A549 (cell line): ENCODE results near the gene ALOX5. TPM values are rescaled to one million over a fixed set of nuclear protein-coding genes. Genes with fewer than 3 reads are reported as not detected.

ENCODE experiments used
- ATAC-seq, 2 experiments: fragments of 200-7000 bp in 1 of 2; fragments of >200 bp in 1 of 2; cut with Nextera tagmentation in 1 of 2; cut with Tn5 transposase in 1 of 2; 3 replicates each; pipeline versions ENCODE4 v1.8.0 to v1.9.1; 2018 to 2020; ENCODE audit warnings: mild to moderate bottlenecking in 1 of 2, moderate library complexity in 1 of 2
- CTCF ChIA-PET: fragments of 300-600 bp; sonication (Branson Sonifier 250); formaldehyde crosslinking; extraction: SDS; loops from one replicate; lab custom pipeline; 2021; ENCODE audit warnings: antibody characterized with exemption, inconsistent platforms; lab: Yijun Ruan, JAX
- POLR2A ChIA-PET: fragments of 350-600 bp; formaldehyde crosslinking; extraction: SDS; loops from one replicate; lab custom pipeline; 2021; ENCODE audit warnings: antibody characterized with exemption, inconsistent platforms; lab: Yijun Ruan, JAX
- DNase-seq, 2 experiments: peaks; one replicate each; pipeline versions ENCODE4 v3.0.0 to v3.0.0-alpha.2; 2011 to 2016; ENCODE audit warnings: low read depth in 1 of 2, low spot score in 1 of 2
- FAIRE-seq: peaks from 2 replicates; lab custom pipeline; 2011; peaks lifted over from hg19 to GRCh38; lab: Jason Lieb, UNC
- H3K27ac ChIP-seq, 2 experiments: fragments of >200 bp; sonication (Bioruptor Twin); formaldehyde crosslinking; 3 replicates each; pipeline ENCODE4 v1.5.1; 2016 to 2017
- H3K4me1 ChIP-seq: fragments of >200 bp; sonication (Bioruptor Twin); formaldehyde crosslinking; 3 replicates; pipeline ENCODE4 v1.6.1; 2016
- H3K4me2 ChIP-seq: fragments of >200 bp; sonication (Bioruptor Twin); formaldehyde crosslinking; 3 replicates; pipeline ENCODE4 v1.6.1; 2016
- H3K4me3 ChIP-seq: fragments of >200 bp; sonication (Bioruptor Twin); formaldehyde crosslinking; 3 replicates; pipeline ENCODE4 v1.5.1; 2016
- H3K9me3 ChIP-seq: fragments of >200 bp; sonication (Bioruptor Twin); formaldehyde crosslinking; 3 replicates; pipeline ENCODE4 v1.6.1; 2016
- CHD4 ChIP-seq: fragments of 200-600 bp; sonication (generic); IDR thresholded peaks from 2 replicates; pipeline ENCODE4 v1.6.1; 2016; ENCODE audit warnings: antibody characterized with exemption, mild to moderate bottlenecking, borderline replicate concordance
- EHF ChIP-seq: fragments of 250-450 bp; sonication (Bioruptor Pico); IDR thresholded peaks from 2 replicates; pipeline ENCODE4 v1.5.0; 2020; ENCODE audit warnings: mild to moderate bottlenecking
- EHMT2 ChIP-seq: fragments of 200-600 bp; sonication (generic); IDR thresholded peaks from 2 replicates; pipeline ENCODE4 v1.6.1; 2016; ENCODE audit warnings: antibody characterized with exemption, low read depth, mild to moderate bottlenecking, moderate library complexity
- EP300 ChIP-seq, 2 experiments: fragments of >200 bp; sonication (Bioruptor Twin); formaldehyde crosslinking; IDR thresholded peaks; 2 replicates in 1 of 2; 3 replicates in 1 of 2; pipeline ENCODE4 v1.6.1; 2016 to 2017
- FOSB ChIP-seq: fragments of 250-450 bp; sonication (Bioruptor Pico); IDR thresholded peaks from 2 replicates; pipeline ENCODE4 v1.5.0; 2020; ENCODE audit warnings: mild to moderate bottlenecking, moderate library complexity
- GATA3 ChIP-seq: IDR thresholded peaks from 2 replicates; pipeline ENCODE4 v1.6.1; 2012; ENCODE audit warnings: borderline replicate concordance
- HDAC2 ChIP-seq: fragments of 200-600 bp; sonication (generic); IDR thresholded peaks from 2 replicates; pipeline ENCODE4 v1.6.1; 2016
- HOXA7 ChIP-seq: fragments of 250-450 bp; sonication (Bioruptor Pico); IDR thresholded peaks from 2 replicates; pipeline ENCODE4 v1.5.0; 2020; ENCODE audit warnings: mild to moderate bottlenecking, moderate library complexity
- HOXB13 ChIP-seq: fragments of 250-450 bp; sonication (Bioruptor Pico); IDR thresholded peaks from 2 replicates; pipeline ENCODE4 v1.5.0; 2020; ENCODE audit warnings: low read depth, mild to moderate bottlenecking, moderate library complexity
- HOXB5 ChIP-seq: fragments of 250-450 bp; sonication (Bioruptor Pico); IDR thresholded peaks from 2 replicates; pipeline ENCODE4 v1.5.0; 2020; ENCODE audit warnings: mild to moderate bottlenecking, moderate library complexity
- JUN ChIP-seq, 2 experiments: fragments of >200 bp; sonication (Bioruptor Twin); formaldehyde crosslinking; IDR thresholded peaks; 2 replicates in 1 of 2; 3 replicates in 1 of 2; pipeline ENCODE4 v1.6.1; 2016 to 2017
- JUNB ChIP-seq: fragments of >200 bp; sonication (Bioruptor Twin); formaldehyde crosslinking; IDR thresholded peaks from 2 replicates; pipeline ENCODE4 v1.6.1; 2016
- KDM1A ChIP-seq: fragments of 200-600 bp; sonication (generic); IDR thresholded peaks from 2 replicates; pipeline ENCODE4 v1.6.1; 2016; ENCODE audit warnings: low read depth, mild to moderate bottlenecking
- KDM5A ChIP-seq: fragments of 200-600 bp; sonication (generic); IDR thresholded peaks from 2 replicates; pipeline ENCODE4 v1.6.1; 2016; ENCODE audit warnings: antibody characterized with exemption, mild to moderate bottlenecking
- MAFK ChIP-seq: fragments of 450-650 bp; IDR thresholded peaks from 2 replicates; pipeline ENCODE4 v1.6.1; 2014; ENCODE audit not compliant: partially characterized antibody
- NR3C1 ChIP-seq: fragments of >200 bp; sonication (Bioruptor Twin); formaldehyde crosslinking; IDR thresholded peaks from 3 replicates; pipeline ENCODE4 v1.6.1; 2017
- PHF8 ChIP-seq: fragments of 200-600 bp; sonication (generic); IDR thresholded peaks from 2 replicates; pipeline ENCODE4 v1.6.1; 2016; ENCODE audit warnings: low read depth, mild to moderate bottlenecking, antibody characterized with exemption, moderate library complexity, borderline replicate concordance
- POLR2A ChIP-seq: IDR thresholded peaks from 2 replicates; pipeline ENCODE4 v1.6.1; 2012; ENCODE audit warnings: mild to moderate bottlenecking, low read length
- RARB ChIP-seq: fragments of 250-450 bp; sonication (Bioruptor Pico); IDR thresholded peaks from 2 replicates; pipeline ENCODE4 v1.8.0; 2021; ENCODE audit warnings: mild to moderate bottlenecking, moderate library complexity
- RNF2 ChIP-seq: fragments of 200-600 bp; sonication (generic); IDR thresholded peaks from 2 replicates; pipeline ENCODE4 v1.6.1; 2016; ENCODE audit warnings: low read depth, mild to moderate bottlenecking, antibody characterized with exemption, moderate library complexity, borderline replicate concordance
- TP53 ChIP-seq: fragments of 250-450 bp; sonication (Bioruptor Pico); IDR thresholded peaks from 2 replicates; pipeline ENCODE4 v1.5.0; 2021; ENCODE audit warnings: mild to moderate bottlenecking, moderate library complexity
- ZC3H11A ChIP-seq: fragments of 450-650 bp; IDR thresholded peaks from 2 replicates; pipeline ENCODE4 v1.6.1; 2014; ENCODE audit warnings: antibody characterized with exemption, mild to moderate bottlenecking
- ZFP36 ChIP-seq: fragments of 450-650 bp; IDR thresholded peaks from 2 replicates; pipeline ENCODE4 v1.6.1; 2014; ENCODE audit warnings: borderline replicate concordance; ENCODE audit not compliant: partially characterized antibody
- WGBS: methylation state at CpG from one replicate; pipeline ENCODE4 v1.1.6; 2017; ENCODE audit errors: missing lambda C conversion rate; 5-methylcytosine and 5-hydroxymethylcytosine counted together
- polyA plus RNA-seq, 4 experiments: library from polyadenylated mRNA; depleted of rRNA in 3 of 4; stranded (reverse); fragments of >200 nt; fragmentation: RNase III in 1 of 4; extraction: RNeasy Plus Mini Kit Qiagen cat#74134 plus additional on column Dnase treatment in 1 of 4; gene quantifications; 2 replicates in 3 of 4; 3 replicates in 1 of 4; pipeline ENCODE4 v1.2.3, GENCODE V29; 2011 to 2017
- TF ChIP-seq, protein P1 (sequence below): fragments of 450-650 bp; IDR thresholded peaks from 2 replicates; pipeline ENCODE4 v1.6.1; 2014; ENCODE audit warnings: antibody characterized with exemption
- TF ChIP-seq, protein P2 (sequence below): fragments of 200-600 bp; sonication (generic); IDR thresholded peaks from 2 replicates; pipeline ENCODE4 v1.6.1; 2016; ENCODE audit warnings: antibody characterized with exemption, mild to moderate bottlenecking, moderate library complexity

The ALOX5 gene
- polyA plus RNA-seq, 2 of the 4 experiments (the other 2 are of a cell fraction): 0.18 to 0.40 TPM

DNA sequence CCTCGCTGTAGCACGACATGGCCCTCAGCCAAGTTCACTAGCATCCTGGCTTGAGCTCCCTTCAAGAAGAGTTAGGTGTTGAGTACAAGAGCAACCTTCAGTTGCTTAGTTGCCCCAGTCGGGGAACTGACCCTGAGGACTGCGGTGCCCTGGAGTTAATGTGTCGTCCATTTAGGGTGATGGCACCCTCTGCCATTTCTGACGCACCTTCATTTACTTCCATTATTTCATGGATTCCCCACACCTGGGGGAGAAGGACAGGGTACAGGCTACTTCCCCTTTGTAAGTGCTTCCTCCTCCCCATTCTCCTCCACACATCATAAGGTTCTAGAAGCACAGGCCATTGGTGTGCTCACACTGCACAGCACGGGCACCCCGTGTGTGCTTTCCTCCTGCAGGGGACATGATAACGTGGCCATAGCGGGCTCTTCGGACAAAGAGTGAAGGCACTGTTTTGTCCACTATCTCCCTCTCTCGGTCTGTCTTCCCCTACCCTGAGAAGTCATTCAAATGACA is 1.8 kb downstream of the ALOX5 start:
- ChIA-PET POLR2A (no interaction called here), CTCF (interaction anchor here (1.2 kb wide), 1 partner anchor 89 kb away, joined by 4 read pairs; no protein-coding TSS in a partner anchor)
- DNase-seq: no peak

DNA sequence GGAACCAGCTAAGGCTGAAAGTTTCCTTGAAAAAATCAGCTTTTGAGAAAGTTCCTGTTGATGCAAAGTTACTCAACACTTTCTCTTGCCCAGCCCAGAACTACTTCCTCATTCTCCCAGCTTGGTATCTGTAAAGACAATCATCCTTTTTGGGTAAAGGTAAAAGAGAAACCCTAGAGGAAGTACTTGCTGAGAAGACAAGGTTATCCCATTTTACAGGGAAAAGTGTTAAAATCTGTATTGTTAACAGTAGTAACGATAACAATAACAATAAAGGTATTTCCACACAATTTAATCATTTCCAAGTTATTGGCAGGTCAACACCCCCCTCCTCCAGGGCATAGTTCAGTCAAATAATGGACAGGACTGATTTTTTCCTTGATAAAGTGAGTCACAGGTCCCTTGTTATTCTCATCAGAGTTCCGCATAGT is 2.4 kb downstream of the ALOX5 start:
- POLR2A ChIA-PET: no interaction called here
- no peak for DNase-seq
- Histone ChIP-seq H3K4me3 (no peak overlapping the region), H3K4me2 (no peak overlapping the region), H3K9me3 (no peaks in the 10 kb centered on the region), H3K4me1 (peaks cover 10% of the 10 kb centered on the region; the same call in 2 of the 3 replicates), H3K27ac (no peak overlapping the region)
- TF ChIP-seq, protein P1, sequence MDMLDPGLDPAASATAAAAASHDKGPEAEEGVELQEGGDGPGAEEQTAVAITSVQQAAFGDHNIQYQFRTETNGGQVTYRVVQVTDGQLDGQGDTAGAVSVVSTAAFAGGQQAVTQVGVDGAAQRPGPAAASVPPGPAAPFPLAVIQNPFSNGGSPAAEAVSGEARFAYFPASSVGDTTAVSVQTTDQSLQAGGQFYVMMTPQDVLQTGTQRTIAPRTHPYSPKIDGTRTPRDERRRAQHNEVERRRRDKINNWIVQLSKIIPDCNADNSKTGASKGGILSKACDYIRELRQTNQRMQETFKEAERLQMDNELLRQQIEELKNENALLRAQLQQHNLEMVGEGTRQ: no peak
- TF ChIP-seq RARB (CRISPR knock-in tag) (no peak), HOXB13 (CRISPR knock-in tag) (no peak), JUN (IDR thresholded peaks at IDR 0.05) (no peak), HOXB5 (CRISPR knock-in tag) (no peak), CHD4 (no peak), EP300 (IDR thresholded peaks at IDR 0.05) (no peak), EHF (no peak), JUNB (no peak), RNF2 (no peak), TP53 (CRISPR knock-in tag) (no peak), HOXA7 (CRISPR knock-in tag) (no peak), KDM1A (no peak), MAFK (no peak), GATA3 (no peak), KDM5A (no peak), POLR2A (no peak)
- CTCF ChIA-PET: no interaction called here
- no peak for FAIRE-seq
- ATAC-seq: no peak
- 69% methylated on average over 2 of the region's 2 CpGs for WGBS

More for the DNA sequence above, 1.8 kb downstream of the ALOX5 start:
- FAIRE-seq: no peak
- no peak for ATAC-seq
- Histone ChIP-seq H3K27ac (no peak overlapping the region), H3K9me3 (no peaks in the 10 kb centered on the region), H3K4me1 (peaks cover 10% of the 10 kb centered on the region; the same call in 2 of the 3 replicates), H3K4me3 (no peak overlapping the region), H3K4me2 (no peak overlapping the region)
- WGBS: 81% methylated on average over 12 of the region's 12 CpGs
- TF ChIP-seq JUN (IDR thresholded peaks at IDR 0.05) (no peak), KDM5A (no peak), ZFP36 (no peak)
- TF ChIP-seq, all 56 proteins: peak for 0

DNA sequence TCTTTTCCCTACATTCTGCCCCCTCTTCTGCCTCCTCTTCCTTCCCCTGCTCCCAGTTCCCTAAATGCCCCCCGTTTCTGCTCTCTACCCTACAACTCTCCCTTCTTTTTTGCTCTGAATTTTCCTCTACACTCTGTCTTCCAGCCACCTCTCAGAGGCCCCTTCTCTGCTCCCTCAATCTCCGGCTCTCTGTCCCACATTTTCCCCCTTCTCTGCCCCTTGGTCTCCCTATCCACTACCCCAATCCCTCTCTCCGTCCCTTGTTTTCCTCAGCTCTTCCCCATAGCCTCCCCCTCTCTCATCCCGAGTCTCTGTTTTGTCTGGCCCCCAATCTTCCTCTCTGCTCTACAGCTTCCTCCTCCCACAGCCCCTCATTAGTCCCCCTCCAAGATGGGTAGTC is 3.3 kb downstream of the ALOX5 start:
- no peak for ATAC-seq
- no peak overlapping the region for H3K4me2 ChIP-seq
- POLR2A ChIA-PET: no interaction called here

More for the DNA sequence above, 3.3 kb downstream of the ALOX5 start:
- Histone ChIP-seq H3K4me3 (no peak overlapping the region), H3K4me1 (peaks cover 10% of the 10 kb centered on the region; the same call in 2 of the 3 replicates), H3K9me3 (no peaks in the 10 kb centered on the region), H3K27ac (no peak overlapping the region)
- DNase-seq (no peak), FAIRE-seq (no peak)
- WGBS: 46% methylated on average over 4 of the region's 4 CpGs
- CTCF ChIA-PET: no interaction called here
- TF ChIP-seq HOXA7 (CRISPR knock-in tag) (no peak), HDAC2 (no peak), NR3C1 (no peak), ZC3H11A (no peak), EHMT2 (no peak), FOSB (CRISPR knock-in tag) (no peak), JUNB (no peak), GATA3 (no peak), PHF8 (no peak)
- TF ChIP-seq, protein P2, sequence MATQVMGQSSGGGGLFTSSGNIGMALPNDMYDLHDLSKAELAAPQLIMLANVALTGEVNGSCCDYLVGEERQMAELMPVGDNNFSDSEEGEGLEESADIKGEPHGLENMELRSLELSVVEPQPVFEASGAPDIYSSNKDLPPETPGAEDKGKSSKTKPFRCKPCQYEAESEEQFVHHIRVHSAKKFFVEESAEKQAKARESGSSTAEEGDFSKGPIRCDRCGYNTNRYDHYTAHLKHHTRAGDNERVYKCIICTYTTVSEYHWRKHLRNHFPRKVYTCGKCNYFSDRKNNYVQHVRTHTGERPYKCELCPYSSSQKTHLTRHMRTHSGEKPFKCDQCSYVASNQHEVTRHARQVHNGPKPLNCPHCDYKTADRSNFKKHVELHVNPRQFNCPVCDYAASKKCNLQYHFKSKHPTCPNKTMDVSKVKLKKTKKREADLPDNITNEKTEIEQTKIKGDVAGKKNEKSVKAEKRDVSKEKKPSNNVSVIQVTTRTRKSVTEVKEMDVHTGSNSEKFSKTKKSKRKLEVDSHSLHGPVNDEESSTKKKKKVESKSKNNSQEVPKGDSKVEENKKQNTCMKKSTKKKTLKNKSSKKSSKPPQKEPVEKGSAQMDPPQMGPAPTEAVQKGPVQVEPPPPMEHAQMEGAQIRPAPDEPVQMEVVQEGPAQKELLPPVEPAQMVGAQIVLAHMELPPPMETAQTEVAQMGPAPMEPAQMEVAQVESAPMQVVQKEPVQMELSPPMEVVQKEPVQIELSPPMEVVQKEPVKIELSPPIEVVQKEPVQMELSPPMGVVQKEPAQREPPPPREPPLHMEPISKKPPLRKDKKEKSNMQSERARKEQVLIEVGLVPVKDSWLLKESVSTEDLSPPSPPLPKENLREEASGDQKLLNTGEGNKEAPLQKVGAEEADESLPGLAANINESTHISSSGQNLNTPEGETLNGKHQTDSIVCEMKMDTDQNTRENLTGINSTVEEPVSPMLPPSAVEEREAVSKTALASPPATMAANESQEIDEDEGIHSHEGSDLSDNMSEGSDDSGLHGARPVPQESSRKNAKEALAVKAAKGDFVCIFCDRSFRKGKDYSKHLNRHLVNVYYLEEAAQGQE: no peak
